Stromal cell of bone marrow (primary cell): Measurements from ENCODE around the gene GPAT2.
"Not testable (repeated sequence)": the region's sequence is repeated elsewhere in the genome, so short reads cannot be mapped to it uniquely, and the experiment has no call there.

Source experiments
- DNase-seq: peaks from one replicate; pipeline ENCODE4 v3.0.0-alpha.2; 2012; ENCODE audit warnings: low read depth

Gene GPAT2

DNA sequence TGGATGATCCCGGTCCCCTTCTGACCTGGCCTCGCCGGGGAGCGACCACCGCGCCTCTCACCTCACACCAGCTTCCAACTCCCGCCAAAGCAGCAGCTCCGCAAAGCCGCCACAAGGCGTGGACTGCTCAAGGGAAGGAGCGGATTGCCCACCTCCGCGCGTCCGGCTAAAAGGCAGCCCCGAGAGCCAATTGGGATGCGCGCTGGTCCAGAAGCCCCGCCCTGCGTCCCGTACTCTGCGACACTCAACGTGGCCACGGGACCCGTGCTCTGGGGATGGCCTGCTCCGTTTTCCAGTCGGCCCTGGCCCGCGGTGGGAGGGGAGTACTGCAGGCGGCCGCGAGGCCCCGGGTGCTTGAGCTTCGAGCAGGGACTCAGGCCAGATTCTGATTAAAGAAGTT, at the start of gene GPAT2:
Gene GPAT2, minus strand, starts transcription at position 125 of the 400 bp plus-strand sequence. CDS start 2,557 bp downstream, outside the sequence.
- DNase-seq, result not testable (repeated sequence)

DNA sequence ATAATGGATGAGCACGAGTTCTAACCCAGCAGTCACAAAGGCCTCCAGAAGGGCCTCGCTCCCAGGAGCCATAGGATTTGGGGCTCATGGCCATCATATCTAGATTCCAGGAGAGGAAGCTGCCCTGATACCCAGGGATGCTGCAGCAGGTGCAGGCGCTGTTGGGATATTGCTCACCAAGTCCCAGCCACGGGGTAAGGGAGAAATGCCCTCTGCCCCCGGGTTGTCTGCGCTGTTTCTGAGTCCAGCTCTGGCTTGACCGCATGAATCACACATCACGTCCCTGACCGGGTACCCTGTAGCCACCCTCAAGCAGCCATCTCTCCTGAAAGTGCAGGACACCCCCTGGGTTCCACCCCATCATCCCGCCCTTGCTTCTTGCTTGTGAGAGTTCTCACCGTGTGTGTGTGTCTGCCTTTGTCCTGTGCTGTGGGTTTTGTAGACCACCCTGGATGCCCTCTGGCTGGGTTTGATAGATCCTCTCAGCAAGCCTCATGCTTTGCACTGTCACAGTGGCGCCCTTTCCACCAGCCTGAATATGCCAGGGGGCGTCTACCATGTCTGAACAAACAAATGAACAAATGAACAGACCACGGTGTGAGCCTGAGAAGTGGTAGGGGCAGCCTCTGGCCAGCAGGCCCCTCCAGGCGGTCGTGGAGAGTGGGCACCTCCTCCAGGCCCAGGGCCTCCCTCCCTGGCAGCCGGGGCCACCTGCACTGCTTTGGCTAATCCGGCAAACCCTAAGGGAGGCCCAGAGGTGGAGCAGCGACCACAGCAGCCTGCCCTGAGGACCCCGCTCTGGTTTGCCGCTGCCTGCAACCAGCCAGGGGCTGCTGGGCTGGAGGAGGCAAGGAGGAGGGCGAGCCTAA, 49.5 kb upstream of the GPAT2 start:
- DNase-seq, result no peak

DNA sequence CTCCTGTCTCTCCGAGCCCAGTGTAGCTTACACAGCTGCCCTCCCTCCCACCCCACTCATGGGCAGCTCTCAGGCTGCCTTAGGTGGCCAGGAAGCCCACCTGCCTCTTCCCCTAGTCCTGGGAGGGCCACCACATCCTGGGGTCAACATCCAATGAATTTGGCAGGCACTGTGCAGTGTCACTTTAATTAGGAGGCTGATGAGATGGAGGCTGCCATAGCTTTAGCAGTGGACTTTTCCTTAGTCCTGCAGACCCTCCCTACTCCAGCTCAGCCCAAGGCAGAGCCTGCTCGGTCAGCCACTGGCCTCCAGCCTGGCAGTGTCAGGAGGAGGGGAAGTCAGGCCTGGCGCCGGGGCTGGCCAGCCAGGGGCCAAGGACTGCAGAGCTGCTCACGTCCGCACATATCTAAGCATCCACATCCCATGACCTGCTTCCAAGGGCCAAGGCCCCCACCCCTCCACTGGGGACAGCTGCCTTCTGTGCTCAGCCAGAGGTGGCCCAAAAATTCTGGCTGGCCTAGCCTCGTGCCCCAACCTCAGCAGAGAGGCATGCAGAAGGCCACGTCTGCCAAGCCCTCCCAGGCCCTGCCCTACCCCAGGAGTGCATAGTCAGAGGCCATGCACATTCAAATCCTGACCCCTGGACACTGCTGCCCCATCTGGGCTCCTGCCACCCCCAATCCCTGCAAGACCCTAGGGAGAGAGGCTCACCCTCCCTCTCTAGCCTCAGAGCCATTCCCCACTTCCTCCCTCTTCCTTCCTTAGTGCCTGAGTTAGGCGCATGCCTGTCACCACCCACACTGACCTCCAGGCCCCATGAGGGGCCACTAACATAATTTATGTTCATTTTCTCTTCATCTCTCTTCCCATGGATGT, 48.6 kb upstream of the GPAT2 start:
- no peak for DNase-seq

GRCh38 chr2:96082211-96083063, 47.7 kb upstream of the GPAT2 start:
- DNase-seq, result no peak

DNA sequence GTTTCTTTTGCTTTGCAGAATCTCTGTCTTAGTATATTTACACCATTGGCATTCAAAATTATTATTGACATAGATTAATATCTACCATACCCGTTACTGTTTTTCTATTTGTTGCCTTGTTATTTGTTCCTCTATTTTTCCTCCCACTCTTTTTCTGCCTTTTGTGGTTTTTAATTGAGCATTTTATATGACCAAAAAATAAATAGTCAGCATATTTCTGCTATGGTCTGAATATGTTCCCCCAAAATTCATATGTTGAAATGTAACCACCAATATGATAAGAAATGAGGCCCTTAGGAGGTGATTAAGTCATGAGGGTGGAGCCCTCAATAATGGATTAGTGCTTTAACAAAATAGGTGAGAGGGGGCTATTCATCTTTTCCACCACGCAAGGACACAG, 46.3 kb upstream of the GPAT2 start:
- DNase-seq, result no peak

DNA sequence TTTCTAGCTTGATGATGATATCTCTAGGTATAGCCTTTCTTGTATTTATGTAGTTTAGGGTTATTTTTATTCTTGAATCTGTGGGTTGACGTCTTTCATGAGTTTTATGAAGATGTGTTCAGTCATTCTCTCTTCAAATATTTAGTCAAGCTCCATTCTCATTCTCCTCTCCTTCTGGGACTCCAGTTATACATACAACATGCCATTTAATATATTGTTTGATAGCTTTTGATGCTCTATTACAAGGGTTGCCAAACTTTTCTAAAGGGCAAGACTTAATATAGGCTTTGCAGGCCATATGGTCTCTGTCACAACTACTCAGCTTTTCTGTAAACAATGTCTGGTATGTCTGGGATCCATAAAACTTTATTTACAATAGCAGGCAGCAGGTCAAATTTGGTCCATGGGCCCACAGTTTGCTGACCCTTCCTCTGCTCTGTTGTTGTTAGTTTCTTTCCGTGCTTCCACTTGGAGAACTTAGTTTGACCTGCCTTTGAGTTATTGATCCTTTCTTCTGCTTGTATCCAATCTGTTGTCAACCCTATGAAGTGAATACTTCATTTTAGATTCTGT, 40.6 kb upstream of the GPAT2 start:
- DNase-seq, result no peak

- DNase-seq, result no peak
These were observed 39.4 kb upstream of the GPAT2 start for GRCh38 chr2:96074156-96074555.

DNA sequence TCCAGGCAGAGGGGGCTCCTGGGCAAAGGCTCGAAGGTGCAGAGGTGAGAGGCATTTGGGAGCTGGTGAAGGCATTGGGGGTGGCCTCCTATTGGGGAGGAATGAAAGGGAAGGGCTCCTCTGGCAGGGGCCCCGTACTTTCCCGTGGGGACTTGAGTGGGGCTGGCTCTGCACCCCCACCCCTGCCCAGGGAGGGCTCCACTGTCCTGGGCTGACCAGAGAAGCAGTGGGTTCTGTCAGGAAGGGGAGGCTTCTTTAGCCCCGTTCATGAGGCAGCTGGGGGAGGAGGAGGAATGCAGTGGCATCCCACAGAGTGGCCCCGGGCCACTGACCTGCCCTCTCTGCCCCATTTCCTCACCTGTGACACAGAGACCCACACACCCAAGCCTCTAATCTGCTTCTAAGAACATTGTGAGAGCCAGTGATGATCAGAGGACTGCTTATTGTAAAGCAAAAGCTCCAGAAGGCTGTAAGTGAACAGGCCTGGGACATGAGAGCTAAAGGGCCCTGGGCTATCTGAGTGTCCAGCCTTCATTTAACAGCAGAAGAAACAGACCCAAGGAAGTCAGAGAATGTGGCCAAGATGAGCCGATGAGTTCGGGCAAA, 38.6 kb upstream of the GPAT2 start:
- DNase-seq, result no peak

DNA sequence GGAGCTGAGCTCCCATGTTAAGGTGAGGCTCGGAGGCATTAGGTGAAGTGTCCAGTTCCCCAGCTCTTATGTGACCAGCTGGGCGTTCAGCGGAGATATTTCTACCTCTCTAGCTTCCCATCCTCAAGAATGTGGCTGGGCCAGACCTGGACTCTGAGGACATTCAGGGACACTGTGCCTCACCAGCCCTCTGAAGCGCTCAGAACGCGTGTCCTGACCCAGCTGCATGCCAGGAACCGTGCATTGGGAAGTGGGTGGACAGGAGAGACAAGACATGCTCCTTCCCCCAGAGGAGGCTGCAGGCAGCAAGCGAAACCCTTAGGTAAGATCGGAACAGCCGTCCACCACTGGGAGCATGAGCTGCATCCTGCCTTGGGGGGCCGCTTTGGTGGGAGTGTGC, 38.0 kb upstream of the GPAT2 start:
- no peak for DNase-seq

GRCh38 chr2:96071977-96072491, 37.3 kb upstream of the GPAT2 start:
- not testable (repeated sequence) for DNase-seq

- not testable (repeated sequence) for DNase-seq
These were observed 36.6 kb upstream of the GPAT2 start for GRCh38 chr2:96071087-96071976.

- not testable (repeated sequence) for DNase-seq
These were observed 35.6 kb upstream of the GPAT2 start for GRCh38 chr2:96070351-96070750.

GRCh38 chr2:96069878-96070277, 35.2 kb upstream of the GPAT2 start:
- not testable (repeated sequence) for DNase-seq

GRCh38 chr2:96067902-96068581, 33.3 kb upstream of the GPAT2 start:
- not testable (repeated sequence) for DNase-seq

GRCh38 chr2:96067098-96067660, 32.5 kb upstream of the GPAT2 start:
- not testable (repeated sequence) for DNase-seq

- not testable (repeated sequence) for DNase-seq
These were observed 31.8 kb upstream of the GPAT2 start for GRCh38 chr2:96066511-96066910.

DNA sequence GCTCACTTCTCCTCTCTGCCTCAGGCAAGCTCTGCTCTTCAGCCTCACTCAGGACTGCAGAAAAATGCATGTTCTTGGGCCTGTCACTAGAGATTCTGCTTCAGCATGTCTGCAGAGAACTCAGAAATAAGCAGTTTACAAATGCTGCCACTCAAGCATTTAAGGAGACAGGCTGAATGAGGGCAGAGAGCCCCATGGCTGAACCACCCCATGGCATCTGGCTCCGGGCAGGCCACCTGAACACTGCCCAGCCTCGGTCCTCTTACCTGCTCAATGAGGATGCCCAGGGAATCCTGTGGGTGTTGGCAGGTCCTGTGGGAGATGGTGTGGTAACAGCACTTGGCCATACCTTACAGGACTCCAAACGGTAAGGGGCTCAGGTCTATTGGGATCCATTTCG, 31.2 kb upstream of the GPAT2 start:
- DNase-seq, result not testable (repeated sequence)

DNA sequence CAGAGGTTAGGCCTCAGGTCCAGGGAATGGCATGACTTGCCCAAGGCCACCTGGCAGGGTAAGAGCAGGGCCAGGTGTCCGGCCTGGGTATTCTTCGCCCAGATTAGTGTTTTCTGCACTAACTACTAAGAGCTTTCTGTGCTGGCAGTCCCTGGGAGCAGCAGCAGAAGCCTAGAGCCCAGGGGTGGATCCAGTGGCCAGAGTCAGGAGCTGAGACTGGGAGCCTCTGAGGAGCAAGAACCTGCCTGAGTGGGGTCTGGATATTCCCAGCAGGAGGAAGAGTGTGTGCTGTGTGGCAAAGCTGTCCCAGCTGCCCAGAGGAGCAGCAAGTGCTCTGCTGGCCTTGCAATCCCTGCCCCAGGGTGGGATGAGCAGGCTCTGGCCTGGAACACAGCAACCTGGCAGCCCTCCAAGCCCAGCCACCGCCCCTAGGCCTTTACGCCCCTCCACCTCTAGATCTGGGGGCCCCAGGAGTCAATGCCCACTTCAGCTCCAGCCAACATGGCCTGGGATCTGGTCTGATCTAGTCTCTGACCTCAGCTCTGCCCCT, 30.7 kb upstream of the GPAT2 start:
- no peak for DNase-seq

- DNase-seq, result not testable (repeated sequence)
These were observed 30.0 kb upstream of the GPAT2 start for GRCh38 chr2:96064760-96065159.
